Activated T-cell treated with anti-CD3 and anti-CD28 coated beads, Interleukin-2, amount 50 U/mL, for 24 hours (primary cell): ENCODE data around the gene DAB1.

Experiments
- DNase-seq: peaks from one replicate; pipeline ENCODE4 v3.0.0-alpha.2; 2020
- H3K27ac Mint-ChIP-seq: 2 replicates; pipeline ENCODE4 v1.8.0; 2020; ENCODE audit warnings: mild to moderate bottlenecking, mixed read lengths
- H3K27me3 Mint-ChIP-seq: 2 replicates; pipeline ENCODE4 v1.8.0; 2020; ENCODE audit warnings: mixed read lengths
- H3K36me3 Mint-ChIP-seq: 2 replicates; pipeline ENCODE4 v1.8.0; 2020; ENCODE audit warnings: low read depth, mixed read lengths
- H3K4me1 Mint-ChIP-seq: 2 replicates; pipeline ENCODE4 v1.8.0; 2020; ENCODE audit warnings: low read depth, mixed read lengths
- H3K4me3 Mint-ChIP-seq: 2 replicates; pipeline ENCODE4 v1.8.0; 2020; ENCODE audit warnings: mild to moderate bottlenecking, moderate library complexity, mixed read lengths
- H3K9me3 Mint-ChIP-seq: 2 replicates; pipeline ENCODE4 v1.8.0; 2020; ENCODE audit warnings: mixed read lengths

DAB1 gene

DNA sequence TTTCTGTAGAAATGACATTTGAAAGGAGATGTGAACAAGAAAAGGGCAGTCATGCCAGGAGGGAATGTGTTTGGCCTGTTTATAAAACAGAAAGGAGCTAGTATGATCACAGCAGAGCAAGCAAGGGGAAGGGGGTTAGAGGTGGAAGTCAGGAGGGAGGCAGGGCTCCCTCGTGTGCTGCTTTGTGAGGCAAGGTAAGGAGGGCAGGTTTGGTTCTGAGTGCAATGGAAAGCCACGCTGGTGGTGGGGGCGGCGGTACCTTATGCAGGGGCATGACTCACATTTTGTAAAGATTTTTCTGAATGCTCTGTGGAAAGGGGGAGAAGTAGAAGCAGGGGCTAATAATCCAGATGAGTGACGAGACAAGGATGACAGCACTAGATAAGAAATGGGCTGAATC is 260.5 kb downstream of the DAB1 start:
- DNase-seq, result no peak
- Mint-ChIP-seq H3K27me3 (peaks cover 5% of the 10 kb centered on the region), H3K4me3 (no peak overlapping the region), H3K36me3 (no peaks in the 10 kb centered on the region), H3K4me1 (no peaks in the 10 kb centered on the region), H3K9me3 (no peaks in the 10 kb centered on the region), H3K27ac (no peak overlapping the region)

DNA sequence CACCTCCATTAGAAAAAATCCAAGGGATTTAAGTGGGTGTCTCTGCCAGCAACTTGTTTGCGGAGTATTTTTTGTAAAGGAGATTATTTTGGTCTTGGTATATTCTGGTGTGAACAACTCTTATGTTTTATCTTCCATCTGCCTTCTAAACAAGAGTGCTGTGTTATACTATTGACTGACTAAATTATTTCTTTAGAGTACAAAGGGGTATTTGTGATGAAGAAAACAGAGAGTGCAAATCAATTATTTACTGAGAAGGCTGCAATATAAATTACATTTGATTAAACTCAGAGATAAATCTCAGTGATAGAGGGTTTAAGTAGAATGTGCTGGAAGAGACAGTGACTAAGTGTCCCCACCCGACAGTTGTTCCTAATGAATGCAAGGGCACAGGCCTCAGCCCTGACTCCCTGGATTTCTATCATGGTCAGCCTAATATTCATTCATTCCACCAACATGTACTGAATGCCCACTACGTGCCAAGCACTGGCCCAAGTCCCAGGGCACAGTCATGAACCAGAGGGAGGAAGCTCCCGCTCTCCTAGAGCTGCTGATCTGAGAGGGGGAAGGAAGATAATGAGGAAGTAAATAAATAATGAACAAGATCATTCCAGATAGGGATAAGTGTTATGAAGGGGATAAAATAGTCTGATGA is 261.1 kb downstream of the DAB1 start:
- no peak overlapping the region for H3K27ac Mint-ChIP-seq
- H3K27me3 Mint-ChIP-seq, result peaks cover 5% of the 10 kb centered on the region
- no peaks in the 10 kb centered on the region for H3K36me3 Mint-ChIP-seq
- H3K4me1 Mint-ChIP-seq, result no peaks in the 10 kb centered on the region
- no peak overlapping the region for H3K4me3 Mint-ChIP-seq
- H3K9me3 Mint-ChIP-seq, result no peaks in the 10 kb centered on the region
- DNase-seq, result no peak

DNA sequence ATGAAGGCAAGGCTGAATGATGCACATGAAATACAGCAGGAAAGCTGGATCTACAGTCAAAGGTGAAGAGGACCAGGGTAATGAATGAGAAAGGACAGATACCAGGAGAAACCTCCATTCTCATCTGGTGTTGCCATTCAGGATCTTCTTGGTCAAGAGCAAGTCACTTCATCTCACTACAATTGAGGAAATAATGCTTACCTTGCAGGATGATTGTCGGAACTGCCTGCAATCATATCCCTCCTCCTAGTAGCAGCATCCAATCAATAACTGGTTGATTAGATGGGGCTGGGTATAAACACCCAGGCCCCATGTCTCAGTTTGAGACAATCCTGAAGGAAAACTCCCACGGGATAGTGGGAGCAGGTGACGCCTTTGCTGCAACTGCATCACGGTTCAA is 263.3 kb downstream of the DAB1 start:
- DNase-seq, result no peak
- H3K27me3 Mint-ChIP-seq, result peaks cover 13% of the 10 kb centered on the region
- no peak overlapping the region for H3K27ac Mint-ChIP-seq
- no peaks in the 10 kb centered on the region for H3K4me1 Mint-ChIP-seq
- no peaks in the 10 kb centered on the region for H3K9me3 Mint-ChIP-seq
- no peaks in the 10 kb centered on the region for H3K36me3 Mint-ChIP-seq
- H3K4me3 Mint-ChIP-seq, result no peak overlapping the region

DNA sequence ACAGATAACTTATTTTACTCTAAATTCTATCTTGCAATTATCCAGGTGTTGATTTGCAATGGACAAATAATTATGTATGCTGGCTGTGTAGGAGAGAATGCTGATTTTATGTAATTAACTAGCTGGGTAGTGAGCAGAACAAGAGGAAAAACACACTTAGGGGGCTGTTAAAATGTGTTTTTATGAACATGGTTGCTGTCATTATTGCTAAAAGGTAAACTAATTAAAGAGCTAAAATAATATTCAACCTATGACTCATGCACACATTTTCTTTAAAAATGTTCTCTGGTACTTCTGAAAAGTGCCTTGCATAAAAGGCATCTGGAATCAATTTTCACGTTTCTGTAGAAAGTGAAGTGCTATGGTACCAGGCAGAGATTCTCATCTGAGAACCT is 265.3 kb downstream of the DAB1 start:
- Mint-ChIP-seq H3K27me3 (peaks cover 14% of the 10 kb centered on the region), H3K27ac (no peak overlapping the region), H3K4me1 (no peaks in the 10 kb centered on the region), H3K36me3 (no peaks in the 10 kb centered on the region), H3K9me3 (no peaks in the 10 kb centered on the region), H3K4me3 (no peak overlapping the region)
- DNase-seq, result no peak

DNA sequence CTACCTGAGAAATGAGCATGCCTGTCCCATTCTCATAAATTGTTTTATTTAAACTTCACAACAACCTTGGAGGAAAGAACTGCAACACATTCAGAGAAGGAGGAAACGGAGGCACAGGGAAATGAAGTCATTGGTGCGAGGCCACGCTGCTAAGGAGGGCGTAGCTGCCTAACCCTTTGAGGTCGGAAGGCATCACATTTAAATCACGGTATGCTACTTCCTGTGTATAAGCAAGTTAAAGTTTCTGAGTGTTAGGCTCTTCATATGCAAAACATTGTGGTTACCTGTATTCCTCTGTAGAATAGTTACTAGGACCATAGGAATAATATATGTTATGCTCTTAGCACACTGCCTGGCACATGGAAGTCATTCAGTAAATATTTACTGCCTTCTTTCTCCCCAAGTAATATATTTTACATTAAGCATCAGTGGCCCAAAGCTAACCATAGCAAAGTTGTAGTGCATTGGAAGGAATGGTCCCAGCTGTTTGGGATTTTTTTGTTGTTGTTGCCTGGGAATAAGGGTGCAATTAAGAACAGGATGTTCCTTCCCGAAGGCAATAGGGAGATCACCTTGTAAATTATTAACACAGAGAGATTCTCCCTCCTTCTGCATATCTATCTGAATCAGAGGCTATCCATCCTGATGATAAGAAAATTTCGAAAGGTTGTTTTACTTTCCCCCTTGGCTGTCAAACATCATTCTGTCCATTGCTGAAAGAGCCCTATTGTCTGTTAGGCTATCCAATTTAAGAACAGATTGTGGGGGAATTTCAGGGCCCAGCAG is 265.8 kb downstream of the DAB1 start:
- Mint-ChIP-seq H3K9me3 (no peaks in the 10 kb centered on the region), H3K4me3 (no peak overlapping the region), H3K4me1 (no peaks in the 10 kb centered on the region), H3K27ac (no peak overlapping the region), H3K36me3 (no peaks in the 10 kb centered on the region), H3K27me3 (peaks cover 14% of the 10 kb centered on the region)
- no peak for DNase-seq

DNA sequence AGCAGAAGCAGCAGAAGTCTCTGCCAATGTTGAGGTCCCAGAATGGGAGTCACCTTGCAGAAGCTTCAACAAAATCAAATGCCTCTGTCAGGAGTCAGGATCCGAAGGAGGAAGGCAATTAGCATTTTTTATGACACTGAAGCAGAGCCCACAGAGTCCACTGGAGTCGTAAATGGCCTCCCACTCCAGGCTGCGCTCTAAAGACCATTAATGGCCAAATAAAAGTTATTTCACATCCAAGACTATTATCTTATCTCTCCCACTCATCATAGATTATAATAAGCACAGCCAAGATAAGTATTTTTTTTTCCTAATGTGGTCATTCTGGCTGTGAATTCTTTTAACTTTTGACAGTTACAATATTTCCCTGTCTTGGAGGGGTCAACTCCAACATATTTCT is 267.0 kb downstream of the DAB1 start:
- H3K4me1 Mint-ChIP-seq, result no peaks in the 10 kb centered on the region
- no peak overlapping the region for H3K4me3 Mint-ChIP-seq
- peaks cover 14% of the 10 kb centered on the region for H3K27me3 Mint-ChIP-seq
- H3K27ac Mint-ChIP-seq, result no peak overlapping the region
- H3K36me3 Mint-ChIP-seq, result no peaks in the 10 kb centered on the region
- no peaks in the 10 kb centered on the region for H3K9me3 Mint-ChIP-seq
- no peak for DNase-seq

DNA sequence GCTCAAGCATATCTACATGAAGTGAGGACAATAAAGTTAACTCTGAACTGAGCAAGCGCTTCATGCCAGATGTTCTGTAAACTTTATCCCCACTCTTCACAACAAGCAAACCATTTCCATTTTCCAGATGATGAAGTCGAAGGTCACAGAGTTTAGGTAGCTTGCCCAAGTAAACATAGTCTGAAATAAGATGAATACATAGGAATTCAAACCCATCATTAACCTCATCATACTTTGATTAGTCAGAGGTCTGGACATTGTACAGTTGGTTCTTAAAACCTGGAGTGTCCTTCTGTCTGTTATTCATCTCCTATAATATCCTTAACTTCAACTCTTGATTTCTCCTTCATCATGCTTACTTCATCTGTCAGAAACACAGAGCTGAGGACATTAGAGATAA is 277.8 kb downstream of the DAB1 start:
- H3K36me3 Mint-ChIP-seq, result no peaks in the 10 kb centered on the region
- no peaks in the 10 kb centered on the region for H3K4me1 Mint-ChIP-seq
- H3K9me3 Mint-ChIP-seq, result no peaks in the 10 kb centered on the region
- H3K27me3 Mint-ChIP-seq, result no peaks in the 10 kb centered on the region
- no peak for DNase-seq
- no peak overlapping the region for H3K4me3 Mint-ChIP-seq
- no peak overlapping the region for H3K27ac Mint-ChIP-seq

DNA sequence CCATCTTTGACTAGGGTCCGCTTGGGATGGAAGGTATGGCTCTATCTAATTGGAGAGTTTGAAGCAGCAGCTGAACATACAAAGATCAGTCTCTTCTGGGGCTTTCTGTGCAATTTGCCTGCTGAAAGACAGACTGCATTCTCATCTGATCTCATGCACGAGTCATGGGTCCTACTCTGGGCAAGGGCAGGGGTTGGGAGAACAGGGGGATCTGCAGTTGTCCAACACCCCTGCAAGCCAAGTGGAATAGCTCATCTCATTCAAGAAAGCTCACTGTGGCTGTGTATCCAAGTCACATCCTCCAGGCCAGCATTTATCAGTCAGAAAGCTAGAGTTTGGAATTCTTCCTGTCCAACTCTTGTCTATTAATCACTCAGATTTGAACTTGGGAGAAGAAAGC is 280.9 kb downstream of the DAB1 start:
- DNase-seq, result no peak
- H3K9me3 Mint-ChIP-seq, result no peaks in the 10 kb centered on the region
- no peaks in the 10 kb centered on the region for H3K36me3 Mint-ChIP-seq
- H3K27me3 Mint-ChIP-seq, result peaks cover 9% of the 10 kb centered on the region
- no peak overlapping the region for H3K4me3 Mint-ChIP-seq
- no peak overlapping the region for H3K27ac Mint-ChIP-seq
- H3K4me1 Mint-ChIP-seq, result no peaks in the 10 kb centered on the region

DNA sequence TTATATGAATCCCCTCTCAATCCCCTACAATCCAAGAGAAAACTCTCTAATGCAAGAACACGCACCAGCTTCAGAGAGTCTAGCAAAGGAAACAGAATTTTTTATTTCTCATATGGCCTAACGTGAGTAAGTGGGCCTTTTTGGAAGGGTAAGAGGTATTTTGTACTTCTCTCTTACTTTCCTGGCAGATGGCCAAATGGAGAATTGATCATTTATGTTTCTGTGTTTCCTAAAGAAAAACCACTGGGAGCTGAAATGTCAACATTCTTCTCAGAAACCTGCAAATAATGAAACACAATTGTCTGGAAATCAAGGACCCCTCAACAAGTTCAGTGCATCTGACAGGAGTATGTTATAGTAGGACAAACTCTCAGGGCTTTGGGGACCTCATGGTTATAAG is 281.7 kb downstream of the DAB1 start:
- Mint-ChIP-seq H3K27me3 (peaks cover 9% of the 10 kb centered on the region), H3K4me1 (no peaks in the 10 kb centered on the region), H3K4me3 (no peak overlapping the region), H3K9me3 (no peaks in the 10 kb centered on the region), H3K27ac (no peak overlapping the region), H3K36me3 (no peaks in the 10 kb centered on the region)
- DNase-seq, result no peak

DNA sequence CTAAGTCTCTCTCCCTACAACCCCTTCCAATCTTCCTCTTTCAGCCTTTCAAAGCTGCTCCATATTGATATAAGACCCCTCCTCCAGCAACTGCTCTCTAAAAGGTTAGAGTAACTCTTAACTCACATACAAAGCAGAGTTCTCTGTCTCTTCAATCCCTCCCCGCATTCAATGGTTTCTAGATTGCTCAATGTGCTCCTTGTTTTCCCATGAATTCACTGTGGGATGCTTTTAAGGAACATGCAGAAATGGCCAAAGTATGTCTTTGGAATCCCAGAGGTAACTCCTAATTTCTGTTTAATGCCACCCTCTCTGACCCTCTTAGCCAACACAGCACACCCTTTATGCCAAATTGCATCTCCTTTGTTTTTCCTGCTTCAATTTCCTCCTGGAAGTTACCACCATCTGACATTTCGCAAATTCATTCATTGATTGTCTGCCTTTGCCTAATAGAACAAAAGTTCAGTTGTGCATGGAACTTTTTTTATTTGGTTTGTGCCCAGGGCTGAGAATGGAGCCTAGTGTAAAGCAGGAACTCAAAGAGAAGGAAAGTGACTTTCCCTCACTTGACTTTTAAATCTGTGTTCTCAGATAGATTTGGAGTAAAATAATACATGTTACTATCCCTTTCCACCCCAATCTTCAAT is 285.3 kb downstream of the DAB1 start:
- no peak overlapping the region for H3K4me3 Mint-ChIP-seq

DNA sequence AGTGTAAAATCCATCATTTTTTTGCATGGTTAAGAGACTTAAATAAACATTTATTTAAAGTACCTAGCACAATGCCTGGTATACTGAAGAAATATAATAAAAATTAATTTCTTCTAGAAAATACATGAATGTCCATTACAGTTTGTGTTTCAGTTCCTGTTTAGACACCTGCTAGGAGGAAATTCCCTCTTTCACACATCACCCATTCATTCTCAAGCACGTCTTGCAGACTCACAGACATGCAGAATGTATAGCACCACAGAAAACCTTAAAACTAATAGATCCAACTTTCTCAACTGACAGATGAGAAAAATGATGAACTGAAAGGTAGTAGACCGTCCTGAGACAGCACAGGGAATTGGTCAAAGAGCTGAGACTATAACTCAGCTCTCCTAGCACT is 285.9 kb downstream of the DAB1 start:
- Mint-ChIP-seq H3K4me3 (no peak overlapping the region), H3K27ac (no peak overlapping the region), H3K27me3 (peaks cover 9% of the 10 kb centered on the region), H3K4me1 (no peaks in the 10 kb centered on the region), H3K36me3 (no peaks in the 10 kb centered on the region), H3K9me3 (no peaks in the 10 kb centered on the region)
- no peak for DNase-seq

More for the DNA sequence above, 285.3 kb downstream of the DAB1 start:
- Mint-ChIP-seq H3K27ac (no peak overlapping the region), H3K36me3 (no peaks in the 10 kb centered on the region), H3K27me3 (peaks cover 9% of the 10 kb centered on the region), H3K4me1 (no peaks in the 10 kb centered on the region), H3K9me3 (no peaks in the 10 kb centered on the region)
- DNase-seq, result no peak

DNA sequence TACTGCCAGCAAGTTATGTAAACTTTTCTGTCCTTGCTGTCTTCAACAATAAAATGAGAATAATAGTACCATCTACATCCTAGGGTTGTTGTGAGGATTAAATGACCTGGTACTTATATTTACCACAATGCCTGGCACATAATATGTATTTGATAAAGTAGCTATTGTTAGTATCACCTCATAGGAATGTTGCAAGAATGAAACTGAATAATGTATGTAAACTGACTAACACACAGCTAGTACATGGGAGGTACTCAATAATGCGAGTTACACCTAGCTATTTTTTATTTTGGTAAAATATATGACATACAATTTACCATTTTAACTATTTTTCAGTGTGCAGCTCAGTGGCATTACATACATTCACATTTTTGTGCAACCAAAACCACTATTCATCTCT is 289.1 kb downstream of the DAB1 start:
- Mint-ChIP-seq H3K4me3 (no peak overlapping the region), H3K36me3 (no peaks in the 10 kb centered on the region), H3K4me1 (no peaks in the 10 kb centered on the region), H3K27me3 (peaks cover 9% of the 10 kb centered on the region), H3K9me3 (no peaks in the 10 kb centered on the region), H3K27ac (no peak overlapping the region)
- DNase-seq, result no peak

DNA sequence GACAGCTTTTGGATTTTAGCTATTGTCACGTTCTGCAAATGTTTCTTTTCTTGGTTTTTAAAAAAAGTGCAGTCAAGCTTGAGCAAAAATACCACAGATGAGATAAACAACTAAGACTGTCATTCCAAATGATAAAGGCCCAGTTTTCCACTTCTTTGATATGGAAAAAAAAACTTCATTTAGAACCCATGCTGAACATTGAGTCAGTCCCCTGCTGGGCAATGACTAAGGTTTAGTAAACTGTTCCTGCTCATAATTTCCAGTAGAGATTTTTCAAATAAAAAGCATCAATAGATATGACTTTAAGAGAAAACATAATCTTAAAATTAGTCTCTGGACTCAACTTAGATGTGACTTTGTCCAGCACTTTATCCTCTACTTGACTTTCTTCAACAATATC is 290.2 kb downstream of the DAB1 start:
- Mint-ChIP-seq H3K27me3 (peaks cover 5% of the 10 kb centered on the region), H3K4me3 (no peak overlapping the region), H3K27ac (no peak overlapping the region), H3K4me1 (no peaks in the 10 kb centered on the region), H3K36me3 (no peaks in the 10 kb centered on the region), H3K9me3 (no peaks in the 10 kb centered on the region)
- DNase-seq, result no peak

DNA sequence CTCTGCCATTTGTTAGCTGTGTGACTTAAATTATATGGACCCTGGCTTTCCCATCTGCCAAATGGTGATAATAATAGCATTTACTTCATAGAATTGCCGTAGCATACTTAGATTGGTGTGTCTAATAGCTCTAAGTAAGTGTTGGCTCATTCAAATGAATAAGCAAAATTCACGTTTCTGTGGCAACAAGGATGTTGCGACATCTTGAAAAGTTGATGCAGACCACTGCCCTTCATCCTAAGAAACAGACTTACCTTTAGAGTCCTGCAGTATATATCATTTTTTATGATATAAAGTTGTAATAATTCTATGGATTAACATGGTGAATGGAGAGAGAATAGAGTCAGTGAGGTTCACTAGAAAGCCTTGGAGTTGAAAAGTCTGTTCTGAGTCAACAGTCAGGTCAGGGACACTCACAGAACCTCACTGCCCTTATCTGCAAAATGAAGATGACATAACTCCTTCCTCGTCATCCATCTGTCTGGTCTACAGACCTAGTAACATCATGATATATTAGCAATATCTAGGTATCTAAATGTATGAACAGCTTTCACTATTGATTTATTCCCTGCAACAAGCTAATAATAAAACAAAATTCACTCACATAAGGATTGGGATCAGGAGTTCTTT is 290.8 kb downstream of the DAB1 start:
- no peak overlapping the region for H3K27ac Mint-ChIP-seq
- no peaks in the 10 kb centered on the region for H3K4me1 Mint-ChIP-seq
- DNase-seq, result no peak
- no peaks in the 10 kb centered on the region for H3K9me3 Mint-ChIP-seq
- H3K4me3 Mint-ChIP-seq, result no peak overlapping the region
- H3K27me3 Mint-ChIP-seq, result no peaks in the 10 kb centered on the region
- no peaks in the 10 kb centered on the region for H3K36me3 Mint-ChIP-seq
